ENCODE measurements around the gene SHISA7. TPM values are rescaled to one million over a fixed set of nuclear protein-coding genes. Genes with fewer than 3 reads are reported as not detected.

The SHISA7 gene
- polyA plus RNA-seq, 2 of the 4 experiments (the other 2 are of a cell fraction), result 0.01 TPM; not detected in 1

DNA sequence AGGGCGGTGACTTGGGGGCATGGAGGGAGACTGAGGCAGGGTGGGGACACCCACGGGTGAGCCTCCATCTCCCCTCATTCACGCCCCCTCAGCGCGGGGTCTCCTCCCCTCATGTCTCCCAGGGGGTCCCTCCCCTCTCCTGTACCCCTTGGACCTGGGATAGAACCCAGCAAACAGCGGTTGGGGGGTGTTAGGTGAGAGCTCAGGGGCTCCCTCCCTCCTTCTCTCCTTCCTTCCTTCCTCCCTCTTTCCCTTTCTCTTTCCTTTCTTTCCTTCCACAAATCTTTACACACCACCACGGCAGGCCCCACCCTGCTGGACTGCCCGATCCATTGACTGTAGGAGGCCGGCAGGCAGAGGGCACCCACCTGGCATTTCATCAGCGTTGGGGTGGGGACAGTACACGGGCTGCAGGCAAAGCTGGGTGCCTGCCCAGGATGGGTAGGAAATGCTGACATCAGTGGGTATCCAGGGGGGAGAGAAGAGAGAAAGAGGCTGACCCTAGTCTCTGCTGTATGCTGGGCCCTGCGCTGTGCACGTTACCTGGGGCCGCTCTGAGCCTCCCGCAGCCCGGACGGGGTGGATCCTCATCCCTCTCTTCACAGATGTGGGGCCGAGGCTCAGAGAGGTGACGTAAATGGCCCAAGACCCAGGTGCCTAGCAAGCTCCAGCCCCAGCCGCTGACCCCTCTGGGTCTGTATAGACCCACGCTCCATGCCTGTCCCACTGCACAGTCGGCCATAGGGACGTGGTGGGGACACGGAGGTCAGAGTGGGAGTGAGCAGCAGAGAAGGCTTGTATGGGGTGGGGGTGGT is 48.7 kb upstream of the SHISA7 start:
- no peaks in the 10 kb centered on the region for H3K9me3 ChIP-seq
- no peak overlapping the region for H3K4me2 ChIP-seq
- TF ChIP-seq, protein P1, sequence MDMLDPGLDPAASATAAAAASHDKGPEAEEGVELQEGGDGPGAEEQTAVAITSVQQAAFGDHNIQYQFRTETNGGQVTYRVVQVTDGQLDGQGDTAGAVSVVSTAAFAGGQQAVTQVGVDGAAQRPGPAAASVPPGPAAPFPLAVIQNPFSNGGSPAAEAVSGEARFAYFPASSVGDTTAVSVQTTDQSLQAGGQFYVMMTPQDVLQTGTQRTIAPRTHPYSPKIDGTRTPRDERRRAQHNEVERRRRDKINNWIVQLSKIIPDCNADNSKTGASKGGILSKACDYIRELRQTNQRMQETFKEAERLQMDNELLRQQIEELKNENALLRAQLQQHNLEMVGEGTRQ (IDR thresholded peaks at IDR 0.05), result no peak
- TF ChIP-seq, protein P2, sequence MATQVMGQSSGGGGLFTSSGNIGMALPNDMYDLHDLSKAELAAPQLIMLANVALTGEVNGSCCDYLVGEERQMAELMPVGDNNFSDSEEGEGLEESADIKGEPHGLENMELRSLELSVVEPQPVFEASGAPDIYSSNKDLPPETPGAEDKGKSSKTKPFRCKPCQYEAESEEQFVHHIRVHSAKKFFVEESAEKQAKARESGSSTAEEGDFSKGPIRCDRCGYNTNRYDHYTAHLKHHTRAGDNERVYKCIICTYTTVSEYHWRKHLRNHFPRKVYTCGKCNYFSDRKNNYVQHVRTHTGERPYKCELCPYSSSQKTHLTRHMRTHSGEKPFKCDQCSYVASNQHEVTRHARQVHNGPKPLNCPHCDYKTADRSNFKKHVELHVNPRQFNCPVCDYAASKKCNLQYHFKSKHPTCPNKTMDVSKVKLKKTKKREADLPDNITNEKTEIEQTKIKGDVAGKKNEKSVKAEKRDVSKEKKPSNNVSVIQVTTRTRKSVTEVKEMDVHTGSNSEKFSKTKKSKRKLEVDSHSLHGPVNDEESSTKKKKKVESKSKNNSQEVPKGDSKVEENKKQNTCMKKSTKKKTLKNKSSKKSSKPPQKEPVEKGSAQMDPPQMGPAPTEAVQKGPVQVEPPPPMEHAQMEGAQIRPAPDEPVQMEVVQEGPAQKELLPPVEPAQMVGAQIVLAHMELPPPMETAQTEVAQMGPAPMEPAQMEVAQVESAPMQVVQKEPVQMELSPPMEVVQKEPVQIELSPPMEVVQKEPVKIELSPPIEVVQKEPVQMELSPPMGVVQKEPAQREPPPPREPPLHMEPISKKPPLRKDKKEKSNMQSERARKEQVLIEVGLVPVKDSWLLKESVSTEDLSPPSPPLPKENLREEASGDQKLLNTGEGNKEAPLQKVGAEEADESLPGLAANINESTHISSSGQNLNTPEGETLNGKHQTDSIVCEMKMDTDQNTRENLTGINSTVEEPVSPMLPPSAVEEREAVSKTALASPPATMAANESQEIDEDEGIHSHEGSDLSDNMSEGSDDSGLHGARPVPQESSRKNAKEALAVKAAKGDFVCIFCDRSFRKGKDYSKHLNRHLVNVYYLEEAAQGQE (IDR thresholded peaks at IDR 0.05), result no peak
- no peak for TF ChIP-seq CBX8 (IDR thresholded peaks at IDR 0.05)
- H3K4me3 ChIP-seq, result no peak overlapping the region
- no peak for DNase-seq (ENCODE audit: low read depth in 1 of 2, low spot score in 1 of 2)
- no peak for FAIRE-seq
- ATAC-seq, result peak in 1 of 2 experiments; percentile 2; a peak in 1 of 6 replicates
- 0 out of 6 replicates have a peak overlapping the region, but pooled peaks of 1 of the 2 experiments have one; percentile 4 for H3K27ac ChIP-seq
- H3K4me1 ChIP-seq, result peaks cover 51% of the 10 kb centered on the region
- CTCF ChIA-PET, result interaction anchor here (0.6 to 17.3 kb wide), 12 partner anchors 12 to 351 kb away, joined by 3 to 219 read pairs (median 6); no protein-coding TSS in a partner anchor
- POLR2A ChIA-PET, result interaction anchor here (2.9 kb wide), 1 partner anchor 15 kb away, joined by 7 read pairs; the partner anchor contains the start of gene ZNF628
- WGBS (ENCODE audit: missing lambda C conversion rate), result 72% methylated on average over 24 of the region's 24 CpGs

DNA sequence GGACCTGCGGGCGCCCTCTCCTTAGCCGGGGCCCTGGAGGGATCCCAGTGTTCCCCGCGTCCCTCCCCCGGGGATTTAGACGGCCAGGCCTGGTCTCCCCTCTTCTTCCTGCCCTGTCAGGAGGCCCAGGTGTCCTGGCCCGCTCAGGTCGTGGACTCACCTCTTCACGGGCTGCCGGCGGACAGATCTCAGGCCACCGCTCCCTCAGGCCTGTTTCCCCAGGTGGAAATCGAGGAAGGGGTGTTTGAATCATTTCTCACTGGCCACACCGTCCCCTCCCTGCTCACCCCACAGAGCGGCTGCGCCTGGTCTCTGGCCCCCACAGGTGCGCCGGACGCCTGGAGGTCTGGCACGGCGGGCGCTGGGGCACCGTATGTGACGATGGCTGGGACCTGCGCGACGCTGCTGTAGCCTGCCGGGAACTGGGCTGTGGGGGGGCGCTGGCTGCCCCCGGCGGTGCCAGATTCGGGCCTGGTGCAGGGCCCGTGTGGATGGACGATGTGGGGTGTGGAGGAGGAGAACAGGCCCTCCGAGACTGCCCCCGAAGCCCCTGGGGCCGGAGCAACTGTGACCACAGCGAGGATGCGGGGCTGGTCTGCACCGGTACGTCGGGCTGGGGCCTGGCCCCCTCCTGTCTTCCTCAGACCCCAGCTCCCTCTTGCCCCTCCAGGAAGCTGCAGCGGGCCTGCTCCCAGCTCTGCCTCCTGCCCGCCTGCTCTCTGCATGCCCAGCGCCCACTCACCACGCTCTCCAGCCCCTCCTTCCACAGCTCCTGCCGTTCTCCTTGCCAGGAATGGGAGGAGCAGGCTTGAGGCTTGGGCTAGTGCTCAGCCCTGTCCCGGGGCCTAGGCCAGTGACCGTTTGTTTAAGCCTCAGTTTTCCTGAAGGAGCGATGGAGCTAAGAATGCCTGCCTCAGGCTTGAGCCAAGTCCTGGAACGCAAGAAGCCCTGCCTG is 47.7 kb upstream of the SHISA7 start:
- POLR2A ChIA-PET, result interaction anchor here (2.9 kb wide), 1 partner anchor 14 kb away, joined by 7 read pairs; the partner anchor contains the start of gene ZNF628
- CTCF ChIA-PET, result interaction anchor here (0.6 to 17.3 kb wide), 12 partner anchors 12 to 350 kb away, joined by 3 to 219 read pairs (median 5); no protein-coding TSS in a partner anchor
- ATAC-seq, result peak in 1 of 2 experiments; percentile 2; a peak in 1 of 6 replicates

More for the DNA sequence above, 47.7 kb upstream of the SHISA7 start:
- Histone ChIP-seq H3K27ac (no peak overlapping the region), H3K4me2 (no peak overlapping the region), H3K4me3 (no peak overlapping the region), H3K4me1 (peaks cover 61% of the 10 kb centered on the region), H3K9me3 (no peaks in the 10 kb centered on the region)
- WGBS (ENCODE audit: missing lambda C conversion rate), result 88% methylated on average over 40 of the region's 52 CpGs
- TF ChIP-seq, protein P3, sequence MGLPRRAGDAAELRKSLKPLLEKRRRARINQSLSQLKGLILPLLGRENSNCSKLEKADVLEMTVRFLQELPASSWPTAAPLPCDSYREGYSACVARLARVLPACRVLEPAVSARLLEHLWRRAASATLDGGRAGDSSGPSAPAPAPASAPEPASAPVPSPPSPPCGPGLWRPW (IDR thresholded peaks at IDR 0.05), result no peak
- TF ChIP-seq, protein P4, sequence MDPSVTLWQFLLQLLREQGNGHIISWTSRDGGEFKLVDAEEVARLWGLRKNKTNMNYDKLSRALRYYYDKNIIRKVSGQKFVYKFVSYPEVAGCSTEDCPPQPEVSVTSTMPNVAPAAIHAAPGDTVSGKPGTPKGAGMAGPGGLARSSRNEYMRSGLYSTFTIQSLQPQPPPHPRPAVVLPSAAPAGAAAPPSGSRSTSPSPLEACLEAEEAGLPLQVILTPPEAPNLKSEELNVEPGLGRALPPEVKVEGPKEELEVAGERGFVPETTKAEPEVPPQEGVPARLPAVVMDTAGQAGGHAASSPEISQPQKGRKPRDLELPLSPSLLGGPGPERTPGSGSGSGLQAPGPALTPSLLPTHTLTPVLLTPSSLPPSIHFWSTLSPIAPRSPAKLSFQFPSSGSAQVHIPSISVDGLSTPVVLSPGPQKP (IDR thresholded peaks at IDR 0.05; ENCODE audit: low read depth, low read length), result no peak
- TF ChIP-seq, protein P5, sequence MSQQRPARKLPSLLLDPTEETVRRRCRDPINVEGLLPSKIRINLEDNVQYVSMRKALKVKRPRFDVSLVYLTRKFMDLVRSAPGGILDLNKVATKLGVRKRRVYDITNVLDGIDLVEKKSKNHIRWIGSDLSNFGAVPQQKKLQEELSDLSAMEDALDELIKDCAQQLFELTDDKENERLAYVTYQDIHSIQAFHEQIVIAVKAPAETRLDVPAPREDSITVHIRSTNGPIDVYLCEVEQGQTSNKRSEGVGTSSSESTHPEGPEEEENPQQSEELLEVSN (IDR thresholded peaks at IDR 0.05; ENCODE audit: borderline replicate concordance, low read depth), result no peak
- no peak for TF ChIP-seq BHLHE40 (IDR thresholded peaks at IDR 0.05; ENCODE audit: low read depth, low read length)
- TF ChIP-seq, protein P6, sequence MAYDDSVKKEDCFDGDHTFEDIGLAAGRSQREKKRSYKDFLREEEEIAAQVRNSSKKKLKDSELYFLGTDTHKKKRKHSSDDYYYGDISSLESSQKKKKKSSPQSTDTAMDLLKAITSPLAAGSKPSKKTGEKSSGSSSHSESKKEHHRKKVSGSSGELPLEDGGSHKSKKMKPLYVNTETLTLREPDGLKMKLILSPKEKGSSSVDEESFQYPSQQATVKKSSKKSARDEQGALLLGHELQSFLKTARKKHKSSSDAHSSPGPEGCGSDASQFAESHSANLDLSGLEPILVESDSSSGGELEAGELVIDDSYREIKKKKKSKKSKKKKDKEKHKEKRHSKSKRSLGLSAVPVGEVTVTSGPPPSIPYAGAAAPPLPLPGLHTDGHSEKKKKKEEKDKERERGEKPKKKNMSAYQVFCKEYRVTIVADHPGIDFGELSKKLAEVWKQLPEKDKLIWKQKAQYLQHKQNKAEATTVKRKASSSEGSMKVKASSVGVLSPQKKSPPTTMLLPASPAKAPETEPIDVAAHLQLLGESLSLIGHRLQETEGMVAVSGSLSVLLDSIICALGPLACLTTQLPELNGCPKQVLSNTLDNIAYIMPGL (CRISPR knock-in tag; IDR thresholded peaks at IDR 0.05; ENCODE audit: borderline replicate concordance), result no peak
- DNase-seq (ENCODE audit: low read depth in 1 of 2, low spot score in 1 of 2) (no peak), FAIRE-seq (no peak)
